Measurements from ENCODE around the gene PDE5A. TPM values are rescaled to one million over a fixed set of nuclear protein-coding genes. Genes with fewer than 3 reads are reported as not detected.
A peak's percentile ranks its signal among the peaks of the same experiment; 100 is the strongest.

PDE5A gene
- total RNA-seq, 4 donors from 2014 or later: 15.7 to 36.7 (median 28.3) TPM

DNA sequence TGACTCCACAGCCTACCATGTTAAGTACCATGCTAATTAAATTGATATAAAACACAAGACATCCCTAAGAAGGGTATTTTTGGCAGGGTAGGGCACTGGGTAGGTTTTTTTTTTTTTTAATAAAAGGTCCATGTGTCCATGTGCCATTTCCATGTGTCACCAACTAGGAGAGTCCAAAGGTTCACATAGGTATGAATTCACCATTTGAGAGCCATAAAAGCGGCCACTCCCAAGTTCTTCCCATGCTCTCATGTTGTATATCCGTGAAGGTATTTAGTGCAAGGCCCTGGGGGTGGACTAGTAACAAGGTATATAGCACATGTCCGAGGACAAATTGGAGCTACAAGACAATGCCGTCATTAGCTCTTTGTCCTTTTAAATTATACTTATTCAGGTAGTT lies 107.3 kb downstream of the PDE5A start:
- Histone ChIP-seq H3K9me3 (no peaks in the 10 kb centered on the region), H3K27me3 (no peaks in the 10 kb centered on the region), H3K4me1 (peaks cover 0 to 21% (median 0%) of the 10 kb centered on the region in 4 donors), H3K27ac (no peak overlapping the region), H3K36me3 (peaks cover 0 to 39% (median 0%) of the 10 kb centered on the region in 3 donors), H3K4me3 (no peak overlapping the region)
- no peak for DNase-seq (ENCODE audit: low spot score in 2 of 2)
- 79 to 92% methylated on average over 4 of the region's 4 CpGs for WGBS, 2 donors
- TF ChIP-seq POLR2A (IDR thresholded peaks at IDR 0.05): no peak
- TF ChIP-seq, protein P1, sequence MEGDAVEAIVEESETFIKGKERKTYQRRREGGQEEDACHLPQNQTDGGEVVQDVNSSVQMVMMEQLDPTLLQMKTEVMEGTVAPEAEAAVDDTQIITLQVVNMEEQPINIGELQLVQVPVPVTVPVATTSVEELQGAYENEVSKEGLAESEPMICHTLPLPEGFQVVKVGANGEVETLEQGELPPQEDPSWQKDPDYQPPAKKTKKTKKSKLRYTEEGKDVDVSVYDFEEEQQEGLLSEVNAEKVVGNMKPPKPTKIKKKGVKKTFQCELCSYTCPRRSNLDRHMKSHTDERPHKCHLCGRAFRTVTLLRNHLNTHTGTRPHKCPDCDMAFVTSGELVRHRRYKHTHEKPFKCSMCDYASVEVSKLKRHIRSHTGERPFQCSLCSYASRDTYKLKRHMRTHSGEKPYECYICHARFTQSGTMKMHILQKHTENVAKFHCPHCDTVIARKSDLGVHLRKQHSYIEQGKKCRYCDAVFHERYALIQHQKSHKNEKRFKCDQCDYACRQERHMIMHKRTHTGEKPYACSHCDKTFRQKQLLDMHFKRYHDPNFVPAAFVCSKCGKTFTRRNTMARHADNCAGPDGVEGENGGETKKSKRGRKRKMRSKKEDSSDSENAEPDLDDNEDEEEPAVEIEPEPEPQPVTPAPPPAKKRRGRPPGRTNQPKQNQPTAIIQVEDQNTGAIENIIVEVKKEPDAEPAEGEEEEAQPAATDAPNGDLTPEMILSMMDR (IDR thresholded peaks at IDR 0.05): no peak
- TF ChIP-seq EP300 (IDR thresholded peaks at IDR 0.05): no peak

GRCh38 chr4:119518915-119519410 lies 109.6 kb downstream of the PDE5A start:
- no peak for DNase-seq (ENCODE audit: low spot score in 2 of 2)
- H3K27ac ChIP-seq: peak overlapping the region in 1 of 4 donors; percentile 48
- WGBS, 2 donors: 77 to 81% methylated on average over 3 of the region's 3 CpGs
- no peaks in the 10 kb centered on the region for H3K27me3 ChIP-seq
- H3K4me1 ChIP-seq: peaks cover 0 to 16% (median 0%) of the 10 kb centered on the region in 4 donors
- H3K36me3 ChIP-seq: peaks cover 0 to 58% (median 0%) of the 10 kb centered on the region in 3 donors
- no peak for TF ChIP-seq POLR2A (IDR thresholded peaks at IDR 0.05)
- TF ChIP-seq EP300 (IDR thresholded peaks at IDR 0.05): no peak
- TF ChIP-seq, protein P1 (IDR thresholded peaks at IDR 0.05): no peak
- H3K4me3 ChIP-seq: no peak overlapping the region
- H3K9me3 ChIP-seq: no peaks in the 10 kb centered on the region

DNA sequence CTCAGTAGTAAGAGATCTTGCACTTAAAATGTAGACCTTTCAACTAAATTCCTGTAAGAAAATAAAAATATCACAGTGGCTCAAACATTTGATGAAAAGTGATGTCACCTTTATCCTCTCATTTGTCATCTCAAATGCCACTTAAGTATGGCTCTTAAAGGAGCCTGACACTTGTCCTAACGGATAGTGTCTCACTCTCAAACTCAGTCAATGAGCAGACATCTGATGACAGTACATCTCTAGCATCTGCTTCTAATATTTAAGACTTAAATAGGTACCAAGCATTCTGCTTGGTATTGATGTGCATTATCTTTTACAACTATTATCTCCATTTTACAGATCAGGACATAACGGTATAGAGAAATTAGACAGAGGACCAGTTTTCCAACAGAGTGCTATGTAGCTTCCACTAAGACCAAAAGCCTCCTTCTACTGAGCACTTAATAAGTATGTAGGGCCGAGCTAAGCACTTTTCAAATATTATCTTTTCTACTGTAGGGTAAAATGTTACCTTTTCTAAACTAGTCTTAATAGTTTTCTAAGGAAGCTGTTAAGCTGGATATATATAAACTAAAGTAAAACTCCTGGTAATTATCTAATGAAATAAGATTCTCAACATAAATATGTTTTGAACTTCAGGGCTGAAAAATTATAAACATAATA lies 110.2 kb downstream of the PDE5A start:
- 76 to 82% methylated on average over 3 of the region's 3 CpGs for WGBS, 2 donors

GRCh38 chr4:119517361-119518229 lies 111.0 kb downstream of the PDE5A start:
- no peaks in the 10 kb centered on the region for H3K27me3 ChIP-seq
- H3K9me3 ChIP-seq: no peaks in the 10 kb centered on the region
- DNase-seq (ENCODE audit: low spot score in 2 of 2): no peak
- 25 to 26% methylated on average over 2 of the region's 2 CpGs for WGBS, 2 donors
- H3K4me1 ChIP-seq: peaks cover 0 to 16% (median 0%) of the 10 kb centered on the region in 4 donors
- peaks cover 0 to 65% (median 0%) of the 10 kb centered on the region in 3 donors for H3K36me3 ChIP-seq
- TF ChIP-seq EP300 (IDR thresholded peaks at IDR 0.05) (no peak), POLR2A (IDR thresholded peaks at IDR 0.05) (no peak)
- TF ChIP-seq, protein P1 (IDR thresholded peaks at IDR 0.05): no peak
- H3K4me3 ChIP-seq: no peak overlapping the region
- peak overlapping the region in 2 of 4 donors; percentile 53 to 64 for H3K27ac ChIP-seq

More for the DNA sequence above, 110.2 kb downstream of the PDE5A start:
- Histone ChIP-seq H3K9me3 (no peaks in the 10 kb centered on the region), H3K36me3 (peaks cover 0 to 64% (median 0%) of the 10 kb centered on the region in 3 donors), H3K27ac (peak overlapping the region in 2 of 4 donors; percentile 48 to 53), H3K4me3 (no peak overlapping the region), H3K4me1 (peaks cover 0 to 16% (median 0%) of the 10 kb centered on the region in 4 donors), H3K27me3 (no peaks in the 10 kb centered on the region)
- TF ChIP-seq EP300 (IDR thresholded peaks at IDR 0.05) (no peak), POLR2A (IDR thresholded peaks at IDR 0.05) (no peak)
- TF ChIP-seq, protein P1 (IDR thresholded peaks at IDR 0.05): no peak
- DNase-seq (ENCODE audit: low spot score in 2 of 2): no peak

Measured in tibial nerve (tissue), 4 donors.